ACHN (cell line): ENCODE results near the gene DMRT1.

Experiments
- DNase-seq: peaks from one replicate; pipeline ENCODE4 v3.0.0-alpha.2; 2015
- in situ Hi-C: cut with HindIII; loops from 2 replicates; pipeline ENCODE4 v1.10.0; 2017; ENCODE audit warnings: low sequenced_read_pairs, low pct_ligation_motif_present, low pct_unique_long_range_greater_than_20kb

DMRT1 gene

GRCh38 chr9:1014225-1014624 is 172.7 kb downstream of the DMRT1 start:
- no peak for DNase-seq
- in situ Hi-C loops, result no loop called here

DNA sequence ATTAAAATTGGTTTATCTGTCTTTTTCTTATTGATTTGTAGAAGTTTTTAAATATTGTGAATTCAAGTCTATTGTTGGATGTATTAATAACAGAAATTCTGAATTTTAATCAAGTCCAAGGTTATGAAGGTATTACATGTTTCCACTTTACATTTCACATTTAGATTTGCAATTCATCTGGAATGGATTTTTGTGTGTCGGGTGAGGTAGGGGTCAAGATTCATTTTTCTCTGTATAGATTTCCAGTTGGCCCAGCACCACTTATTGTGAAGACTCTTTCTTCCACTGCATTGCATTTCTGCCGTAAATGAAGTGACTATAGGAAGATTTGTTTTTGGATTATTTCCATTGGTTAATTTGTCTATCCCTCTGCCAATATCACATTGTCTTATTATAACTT is 173.1 kb downstream of the DMRT1 start:
- DNase-seq, result no peak
- in situ Hi-C loops, result no loop called here

DNA sequence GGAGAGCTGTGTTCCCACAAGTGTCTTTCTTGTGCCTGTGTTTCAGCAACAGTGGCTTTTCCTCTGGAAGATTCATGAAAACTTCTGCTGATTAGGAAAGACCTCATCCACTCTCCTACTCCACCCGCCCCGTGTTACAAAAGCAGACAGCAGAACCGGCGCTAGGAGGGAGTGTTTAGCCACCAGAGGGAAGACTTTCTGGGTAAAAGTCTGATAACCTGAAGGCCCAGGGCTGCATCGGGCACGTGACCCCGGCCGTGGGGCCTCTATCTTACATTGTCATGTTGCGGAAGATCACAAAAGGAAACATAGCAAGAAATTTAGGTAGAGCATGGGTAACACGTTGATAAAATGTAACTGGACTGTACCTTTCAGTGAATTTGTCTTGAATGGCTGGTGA is 176.6 kb downstream of the DMRT1 start:
- in situ Hi-C loops, result no loop called here
- no peak for DNase-seq
